HG03442 (cell line): ENCODE data around the gene BFSP2.
"Not testable (repeated sequence)": the region's sequence is repeated elsewhere in the genome, so short reads cannot be mapped to it uniquely, and the experiment has no call there.

Source experiments
- ATAC-seq: cut with Tn5 transposase; IDR thresholded peaks from one replicate; pipeline ENCODE4 v1.9.1; 2021; ENCODE audit warnings: mild to moderate bottlenecking, moderate library complexity; ENCODE audit not compliant: unreplicated experiment

BFSP2 gene

GRCh38 chr3:133509488-133509887, 109.6 kb downstream of the BFSP2 start:
- no peak for ATAC-seq

GRCh38 chr3:133512416-133513089, 112.7 kb downstream of the BFSP2 start:
- no peak for ATAC-seq

GRCh38 chr3:133514418-133514817, 114.6 kb downstream of the BFSP2 start:
- no peak for ATAC-seq

GRCh38 chr3:133515127-133515526, 115.3 kb downstream of the BFSP2 start:
- ATAC-seq, result no peak

- no peak for ATAC-seq
These were observed 120.4 kb downstream of the BFSP2 start for GRCh38 chr3:133520286-133520685.

GRCh38 chr3:133520938-133521337, 121.1 kb downstream of the BFSP2 start:
- ATAC-seq, result not testable (repeated sequence)

GRCh38 chr3:133521946-133522345, 122.1 kb downstream of the BFSP2 start:
- ATAC-seq, result no peak

- not testable (repeated sequence) for ATAC-seq
These were observed 123.9 kb downstream of the BFSP2 start for GRCh38 chr3:133523758-133524157.
